ENCODE measurements around the gene C9orf85. TPM values are rescaled to one million over a fixed set of nuclear protein-coding genes. Genes with fewer than 3 reads are reported as not detected.

C9orf85 gene
- polyA plus RNA-seq, 1 donor from 2014 or later = 20.3 TPM

- Histone ChIP-seq H3K9me2 (ENCODE audit: insufficient read depth, low read length) (no peaks in the 10 kb centered on the region), H3K9ac (ENCODE audit: low read length) (no peak overlapping the region), H2AFZ (ENCODE audit: low read depth, low read length) (no peak overlapping the region), H4K20me1 (ENCODE audit: insufficient read depth) (no peaks in the 10 kb centered on the region), H3K4me3 (ENCODE audit: low read length) (no peak overlapping the region), H3F3A (ENCODE audit: insufficient read depth, low read length, poor library complexity, severe bottlenecking) (no peaks in the 10 kb centered on the region), H3K9me3 (ENCODE audit: low read length) (no peaks in the 10 kb centered on the region), H3K27ac (ENCODE audit: low read length) (no peak overlapping the region), H3K4me2 (ENCODE audit: low read length) (no peak overlapping the region), H3K36me3 (ENCODE audit: insufficient read depth, low read length) (peaks cover under 1% of the 10 kb centered on the region), H3K27me3 (ENCODE audit: insufficient read depth, low read depth, low read length) (no peaks in the 10 kb centered on the region), H3K79me2 (replicated peaks; ENCODE audit: insufficient read depth, low read length) (peaks cover 73% of the 10 kb centered on the region)
- TF ChIP-seq MXI1 (conservative IDR thresholded peaks at IDR 0.05; ENCODE audit: poor library complexity, severe bottlenecking) (no peak), REST (IDR thresholded peaks at IDR 0.05; ENCODE audit: borderline replicate concordance) (no peak), EP300 (conservative IDR thresholded peaks at IDR 0.05; ENCODE audit: poor library complexity, severe bottlenecking) (no peak), SMC3 (conservative IDR thresholded peaks at IDR 0.05; ENCODE audit: poor library complexity) (no peak), RAD21 (conservative IDR thresholded peaks at IDR 0.05) (no peak), CTCF (IDR thresholded peaks at IDR 0.05; ENCODE audit: poor library complexity, severe bottlenecking) (no peak), POLR2AphosphoS5 (IDR thresholded peaks at IDR 0.05) (no peak), EZH2 (IDR thresholded peaks at IDR 0.05; ENCODE audit: borderline replicate concordance, insufficient read depth, low read length, poor library complexity, severe bottlenecking) (no peak), TAF1 (IDR thresholded peaks at IDR 0.05; ENCODE audit: low read depth) (no peak)
Measured at GRCh38 chr9:71876829-71877228, 34.6 kb upstream of the C9orf85 start.

- Histone ChIP-seq H3K9ac (ENCODE audit: low read length) (no peak overlapping the region), H3K79me2 (replicated peaks; ENCODE audit: insufficient read depth, low read length) (peaks cover 80% of the 10 kb centered on the region), H3K27ac (ENCODE audit: low read length) (no peak overlapping the region), H3K4me3 (ENCODE audit: low read length) (no peak overlapping the region), H3F3A (ENCODE audit: insufficient read depth, low read length, poor library complexity, severe bottlenecking) (no peaks in the 10 kb centered on the region), H3K36me3 (ENCODE audit: insufficient read depth, low read length) (no peaks in the 10 kb centered on the region), H3K9me2 (ENCODE audit: insufficient read depth, low read length) (no peaks in the 10 kb centered on the region), H3K27me3 (ENCODE audit: insufficient read depth, low read depth, low read length) (no peaks in the 10 kb centered on the region), H3K4me2 (ENCODE audit: low read length) (no peak overlapping the region), H4K20me1 (ENCODE audit: insufficient read depth) (no peaks in the 10 kb centered on the region), H3K9me3 (ENCODE audit: low read length) (no peaks in the 10 kb centered on the region), H2AFZ (ENCODE audit: low read depth, low read length) (no peak overlapping the region)
- TF ChIP-seq CTCF (IDR thresholded peaks at IDR 0.05; ENCODE audit: poor library complexity, severe bottlenecking) (no peak), REST (IDR thresholded peaks at IDR 0.05; ENCODE audit: borderline replicate concordance) (no peak), SMC3 (conservative IDR thresholded peaks at IDR 0.05; ENCODE audit: poor library complexity) (no peak), POLR2AphosphoS5 (IDR thresholded peaks at IDR 0.05) (no peak), MXI1 (conservative IDR thresholded peaks at IDR 0.05; ENCODE audit: poor library complexity, severe bottlenecking) (no peak), EZH2 (IDR thresholded peaks at IDR 0.05; ENCODE audit: borderline replicate concordance, insufficient read depth, low read length, poor library complexity, severe bottlenecking) (no peak), TAF1 (IDR thresholded peaks at IDR 0.05; ENCODE audit: low read depth) (no peak), EP300 (conservative IDR thresholded peaks at IDR 0.05; ENCODE audit: poor library complexity, severe bottlenecking) (no peak), RAD21 (conservative IDR thresholded peaks at IDR 0.05) (no peak)
Measured at GRCh38 chr9:71878327-71879274, 32.8 kb upstream of the C9orf85 start.

All from neural cell (in vitro differentiated cells).